ENCODE measurements around the gene GNLY. TPM values are rescaled to one million over a fixed set of nuclear protein-coding genes. Genes with fewer than 3 reads are reported as not detected.
A peak's percentile ranks its signal among the peaks of the same experiment; 100 is the strongest.

Gene GNLY
- total and polyA plus RNA-seq, 2 of the 13 experiments (the other 11 are each of a cell fraction or from before 2014, with no cell fraction given), result not detected

GRCh38 chr2:85741833-85742455 lies 47.8 kb downstream of the GNLY start (continued):
- no peak for TF ChIP-seq ZNF672 (CRISPR knock-in tag; IDR thresholded peaks at IDR 0.05)
- TF ChIP-seq ZNF296 (CRISPR knock-in tag; conservative IDR thresholded peaks at IDR 0.05), result no peak
- TF ChIP-seq NPAS2 (CRISPR knock-in tag; IDR thresholded peaks at IDR 0.05; ENCODE audit: borderline replicate concordance), result no peak
- TF ChIP-seq LRRFIP1 (CRISPR knock-in tag; conservative IDR thresholded peaks at IDR 0.05), result no peak
- no peak for TF ChIP-seq GPBP1L1 (CRISPR knock-in tag; IDR thresholded peaks at IDR 0.05)
- no peak for TF ChIP-seq ZNF350 (CRISPR knock-in tag; IDR thresholded peaks at IDR 0.05; ENCODE audit: borderline replicate concordance, low read depth)
- TF ChIP-seq ZKSCAN5 (CRISPR knock-in tag; IDR thresholded peaks at IDR 0.05), result no peak
- TF ChIP-seq XRCC5 (optimal IDR thresholded peaks at IDR 0.05; ENCODE audit: low read length), result no peak
- no peak for TF ChIP-seq NBN (conservative IDR thresholded peaks at IDR 0.05)
- TF ChIP-seq JARID2 (CRISPR knock-in tag; IDR thresholded peaks at IDR 0.05; ENCODE audit: insufficient replicate concordance), result no peak
- no peak for TF ChIP-seq NFE2 (CRISPR knock-in tag; IDR thresholded peaks at IDR 0.05)
- no peak for TF ChIP-seq ZFP37 (CRISPR knock-in tag; IDR thresholded peaks at IDR 0.05; ENCODE audit: borderline replicate concordance)
- TF ChIP-seq MZF1 (CRISPR knock-in tag; IDR thresholded peaks at IDR 0.05; ENCODE audit: borderline replicate concordance), result no peak
- no peak for TF ChIP-seq MLX (CRISPR knock-in tag; IDR thresholded peaks at IDR 0.05)
- TF ChIP-seq FOXK1 (CRISPR knock-in tag; IDR thresholded peaks at IDR 0.05; ENCODE audit: borderline replicate concordance, low read depth), result no peak
- no peak for TF ChIP-seq HES4 (CRISPR knock-in tag; IDR thresholded peaks at IDR 0.05; ENCODE audit: borderline replicate concordance)
- TF ChIP-seq RNF2 (conservative IDR thresholded peaks at IDR 0.05; ENCODE audit: low read depth), result no peak
- no peak for TF ChIP-seq STAT5B (CRISPR knock-in tag; IDR thresholded peaks at IDR 0.05)
- TF ChIP-seq MLLT10 (CRISPR knock-in tag; IDR thresholded peaks at IDR 0.05), result no peak
- TF ChIP-seq RFX5 (IDR thresholded peaks at IDR 0.05; ENCODE audit: low read depth, low read length), result no peak
- no peak for TF ChIP-seq E2F2 (CRISPR knock-in tag; IDR thresholded peaks at IDR 0.05; ENCODE audit: borderline replicate concordance)
- no peak for TF ChIP-seq BATF2 (CRISPR knock-in tag; IDR thresholded peaks at IDR 0.05)
- TF ChIP-seq ZNF414 (CRISPR knock-in tag; IDR thresholded peaks at IDR 0.05), result 0 out of 2 replicates have a peak, but pooled peaks have one; percentile 28
- 0 out of 2 replicates have a peak, but pooled peaks have one; percentile 7 for TF ChIP-seq ZMYM3 (CRISPR knock-in tag; IDR thresholded peaks at IDR 0.05)
- TF ChIP-seq GZF1 (CRISPR knock-in tag; IDR thresholded peaks at IDR 0.05), result no peak
